ENCODE results near the gene SCGB1C1. TPM values are rescaled to one million over a fixed set of nuclear protein-coding genes. Genes with fewer than 3 reads are reported as not detected.

SCGB1C1 gene
- total RNA-seq, 1 donor from 2014 or later, result not detected

- no peaks in the 10 kb centered on the region for H3K36me3 ChIP-seq
- DNase-seq (ENCODE audit: low spot score), result no peak
- no peak overlapping the region for H2AFZ ChIP-seq (replicated peaks)
- H3K4me2 ChIP-seq, result no peak overlapping the region
- Mint-ChIP-seq H3K27ac (no peak overlapping the region), H3K4me1 (peaks cover 13% of the 10 kb centered on the region), H3K36me3 (peaks cover 19% of the 10 kb centered on the region), H3K4me3 (peak overlapping the region; percentile 55), H3K9me3 (no peaks in the 10 kb centered on the region), H3K27me3 (ENCODE audit: insufficient read depth, low read depth) (peaks cover 2% of the 10 kb centered on the region)
- no peak overlapping the region for H3K4me3 ChIP-seq
- peaks cover 28% of the 10 kb centered on the region for H3K79me2 ChIP-seq (ENCODE audit: low read depth)
- H3K27ac ChIP-seq, result no peak overlapping the region
- no peak for TF ChIP-seq EZH2phosphoT487 (IDR thresholded peaks at IDR 0.05)
- no peaks in the 10 kb centered on the region for H3K27me3 ChIP-seq
- peaks cover 7% of the 10 kb centered on the region for H4K20me1 ChIP-seq (ENCODE audit: low read depth)
- no peaks in the 10 kb centered on the region for H3K9me3 ChIP-seq (ENCODE audit: low read depth)
- peaks cover 21% of the 10 kb centered on the region for H3F3A ChIP-seq (ENCODE audit: low read depth)
- H3K9ac ChIP-seq, result no peak overlapping the region
- peaks cover 6% of the 10 kb centered on the region for H3K4me1 ChIP-seq
Measured at GRCh38 chr11:212150-213100, 19.5 kb downstream of the SCGB1C1 start.

GRCh38 chr11:213111-213510 is 20.2 kb downstream of the SCGB1C1 start:
- TF ChIP-seq EZH2phosphoT487 (IDR thresholded peaks at IDR 0.05) (no peak), EZH2 (IDR thresholded peaks at IDR 0.05) (no peak), CTCF (IDR thresholded peaks at IDR 0.05) (no peak)
- no peaks in the 10 kb centered on the region for H3K36me3 ChIP-seq
- Mint-ChIP-seq H3K9me3 (no peaks in the 10 kb centered on the region), H3K27ac (no peak overlapping the region), H3K4me3 (peak overlapping the region; percentile 59), H3K27me3 (ENCODE audit: insufficient read depth, low read depth) (peaks cover 2% of the 10 kb centered on the region), H3K36me3 (peaks cover 19% of the 10 kb centered on the region), H3K4me1 (peaks cover 13% of the 10 kb centered on the region)
- H4K20me1 ChIP-seq (ENCODE audit: low read depth), result peaks cover 7% of the 10 kb centered on the region
- DNase-seq (ENCODE audit: low spot score), result no peak
- H3K27ac ChIP-seq, result no peak overlapping the region
- no peak overlapping the region for H2AFZ ChIP-seq (replicated peaks)
- peaks cover 6% of the 10 kb centered on the region for H3K4me1 ChIP-seq
- no peak overlapping the region for H3K9ac ChIP-seq
- H3K27me3 ChIP-seq, result no peaks in the 10 kb centered on the region
- H3K4me2 ChIP-seq, result no peak overlapping the region
- H3F3A ChIP-seq (ENCODE audit: low read depth), result peaks cover 14% of the 10 kb centered on the region
- H3K4me3 ChIP-seq, result no peak overlapping the region
- H3K9me3 ChIP-seq (ENCODE audit: low read depth), result no peaks in the 10 kb centered on the region
- H3K79me2 ChIP-seq (ENCODE audit: low read depth), result peaks cover 26% of the 10 kb centered on the region

GRCh38 chr11:214083-214482 is 21.2 kb downstream of the SCGB1C1 start:
- Mint-ChIP-seq H3K9me3 (no peaks in the 10 kb centered on the region), H3K27me3 (ENCODE audit: insufficient read depth, low read depth) (peaks cover 2% of the 10 kb centered on the region), H3K36me3 (peaks cover 22% of the 10 kb centered on the region), H3K4me3 (no peak overlapping the region), H3K27ac (no peak overlapping the region), H3K4me1 (peaks cover 13% of the 10 kb centered on the region)
- Histone ChIP-seq H3F3A (ENCODE audit: low read depth) (peaks cover 11% of the 10 kb centered on the region), H3K4me1 (peaks cover 6% of the 10 kb centered on the region), H3K79me2 (ENCODE audit: low read depth) (peaks cover 18% of the 10 kb centered on the region), H3K4me3 (no peak overlapping the region), H2AFZ (replicated peaks) (no peak overlapping the region), H3K27ac (no peak overlapping the region), H3K9me3 (ENCODE audit: low read depth) (no peaks in the 10 kb centered on the region), H3K27me3 (no peaks in the 10 kb centered on the region), H3K9ac (no peak overlapping the region), H3K36me3 (no peaks in the 10 kb centered on the region), H3K4me2 (no peak overlapping the region), H4K20me1 (ENCODE audit: low read depth) (peaks cover 7% of the 10 kb centered on the region)
- TF ChIP-seq EZH2phosphoT487 (IDR thresholded peaks at IDR 0.05) (no peak), EZH2 (IDR thresholded peaks at IDR 0.05) (no peak), CTCF (IDR thresholded peaks at IDR 0.05) (no peak)
- no peak for DNase-seq (ENCODE audit: low spot score)

- Mint-ChIP-seq H3K27me3 (ENCODE audit: insufficient read depth, low read depth) (no peaks in the 10 kb centered on the region), H3K9me3 (no peaks in the 10 kb centered on the region), H3K4me1 (peaks cover 4% of the 10 kb centered on the region), H3K4me3 (no peak overlapping the region), H3K27ac (no peak overlapping the region), H3K36me3 (peaks cover 23% of the 10 kb centered on the region)
- Histone ChIP-seq H2AFZ (replicated peaks) (no peak overlapping the region), H3K27ac (no peak overlapping the region), H3K79me2 (ENCODE audit: low read depth) (peaks cover 4% of the 10 kb centered on the region), H3K4me3 (no peak overlapping the region), H4K20me1 (ENCODE audit: low read depth) (no peaks in the 10 kb centered on the region), H3K27me3 (no peaks in the 10 kb centered on the region), H3K4me2 (no peak overlapping the region), H3K9ac (no peak overlapping the region), H3F3A (ENCODE audit: low read depth) (peaks cover 11% of the 10 kb centered on the region), H3K9me3 (ENCODE audit: low read depth) (no peaks in the 10 kb centered on the region), H3K36me3 (no peaks in the 10 kb centered on the region), H3K4me1 (no peaks in the 10 kb centered on the region)
- no peak for DNase-seq (ENCODE audit: low spot score)
- TF ChIP-seq CTCF (IDR thresholded peaks at IDR 0.05), result no peak
- TF ChIP-seq EZH2 (IDR thresholded peaks at IDR 0.05), result no peak
- no peak for TF ChIP-seq EZH2phosphoT487 (IDR thresholded peaks at IDR 0.05)
Measured at GRCh38 chr11:215581-216037, 22.7 kb downstream of the SCGB1C1 start.

Data from neural progenitor cell (in vitro differentiated cells).